Stimulated activated naive CD8-positive, alpha-beta T cell treated with anti-CD3 and anti-CD28 coated beads, Interleukin-15, amount 100 ng/mL, for 72 hours (primary cell): Measurements from ENCODE around the gene TSEN34.
"Not testable (repeated sequence)": the region's sequence is repeated elsewhere in the genome, so short reads cannot be mapped to it uniquely, and the experiment has no call there.

Experiments
- ATAC-seq: fragments of 150-1000 bp; cut with Tn5 transposase; 2 replicates; pipeline ENCODE4 v1.10.0; 2021; ENCODE audit warnings: mild to moderate bottlenecking, moderate library complexity
- DNase-seq, 2 donors: peaks; one replicate each; pipeline ENCODE4 v3.0.0; 2021 to 2022
- H3K27ac Mint-ChIP-seq, 2 donors: one replicate each; pipeline ENCODE4 v1.8.0; 2022; ENCODE audit warnings: mild to moderate bottlenecking in 2 of 2, mixed read lengths in 2 of 2, moderate library complexity in 2 of 2
- H3K27me3 Mint-ChIP-seq: one replicate; pipeline ENCODE4 v1.8.0; 2022; ENCODE audit warnings: mixed read lengths
- H3K4me1 Mint-ChIP-seq: one replicate; pipeline ENCODE4 v1.8.0; 2022; ENCODE audit warnings: mild to moderate bottlenecking, mixed read lengths
- H3K4me3 Mint-ChIP-seq, 2 donors: one replicate each; pipeline ENCODE4 v1.8.0; 2022; ENCODE audit warnings: mild to moderate bottlenecking in 2 of 2, mixed read lengths in 2 of 2, moderate library complexity in 1 of 2
- H3K9me3 Mint-ChIP-seq, 2 donors: one replicate each; pipeline ENCODE4 v1.8.0; 2022; ENCODE audit warnings: mixed read lengths in 2 of 2

Gene TSEN34

GRCh38 chr19:54173359-54173699, 17.8 kb upstream of the TSEN34 start:
- Mint-ChIP-seq H3K27ac (no peak overlapping the region), H3K27me3 (no peaks in the 10 kb centered on the region), H3K9me3 (no peaks in the 10 kb centered on the region), H3K4me3 (no peak overlapping the region), H3K4me1 (peaks cover 21% of the 10 kb centered on the region)
- no peak for DNase-seq
- ATAC-seq, result no peak

GRCh38 chr19:54173951-54174834, 16.9 kb upstream of the TSEN34 start:
- H3K4me3 Mint-ChIP-seq, result no peak overlapping the region

GRCh38 chr19:54178581-54179261, 12.4 kb upstream of the TSEN34 start:
- Mint-ChIP-seq H3K27ac (no peak overlapping the region), H3K27me3 (no peaks in the 10 kb centered on the region), H3K9me3 (no peaks in the 10 kb centered on the region), H3K4me1 (peaks cover 1% of the 10 kb centered on the region), H3K4me3 (no peak overlapping the region)
- ATAC-seq (peak; percentile 81), DNase-seq (no peak)

More at GRCh38 chr19:54173951-54174834, 16.9 kb upstream of the TSEN34 start:
- Mint-ChIP-seq H3K9me3 (no peaks in the 10 kb centered on the region), H3K27ac (peak overlapping the region in 1 of 2 donors; percentile 74), H3K27me3 (no peaks in the 10 kb centered on the region), H3K4me1 (peaks cover 18% of the 10 kb centered on the region)
- ATAC-seq (no peak), DNase-seq (no peak)

- ATAC-seq, result no peak
- Mint-ChIP-seq H3K27me3 (no peaks in the 10 kb centered on the region), H3K9me3 (no peaks in the 10 kb centered on the region), H3K4me3 (no peak overlapping the region), H3K4me1 (no peaks in the 10 kb centered on the region), H3K27ac (no peak overlapping the region)
- DNase-seq, result no peak
These were observed 11.8 kb upstream of the TSEN34 start for GRCh38 chr19:54179262-54179852.

- DNase-seq, result no peak
- no peaks in the 10 kb centered on the region for H3K9me3 Mint-ChIP-seq
- ATAC-seq, result no peak
- no peaks in the 10 kb centered on the region for H3K27me3 Mint-ChIP-seq
- H3K4me1 Mint-ChIP-seq, result no peaks in the 10 kb centered on the region
- no peak overlapping the region for H3K27ac Mint-ChIP-seq
- no peak overlapping the region for H3K4me3 Mint-ChIP-seq
These were observed 11.1 kb upstream of the TSEN34 start for GRCh38 chr19:54179921-54180461.

- ATAC-seq (no peak), DNase-seq (no peak)
- Mint-ChIP-seq H3K27me3 (no peaks in the 10 kb centered on the region), H3K4me3 (no peak overlapping the region), H3K27ac (no peak overlapping the region), H3K9me3 (no peaks in the 10 kb centered on the region), H3K4me1 (no peaks in the 10 kb centered on the region)
These were observed 10.4 kb upstream of the TSEN34 start for GRCh38 chr19:54180691-54181091.

GRCh38 chr19:54181894-54182293, 9.2 kb upstream of the TSEN34 start:
- not testable (repeated sequence) for H3K27me3 Mint-ChIP-seq, H3K4me3 Mint-ChIP-seq, H3K4me1 Mint-ChIP-seq, H3K27ac Mint-ChIP-seq, ATAC-seq, DNase-seq, H3K9me3 Mint-ChIP-seq

GRCh38 chr19:54183431-54183830, 7.7 kb upstream of the TSEN34 start:
- DNase-seq (no peak), ATAC-seq (no peak)
- no peak overlapping the region for H3K4me3 Mint-ChIP-seq
- H3K9me3 Mint-ChIP-seq, result no peaks in the 10 kb centered on the region
- no peaks in the 10 kb centered on the region for H3K27me3 Mint-ChIP-seq
- H3K27ac Mint-ChIP-seq, result no peak overlapping the region
- H3K4me1 Mint-ChIP-seq, result peaks cover 21% of the 10 kb centered on the region

GRCh38 chr19:54186351-54186750, 4.8 kb upstream of the TSEN34 start:
- Mint-ChIP-seq H3K27me3 (no peaks in the 10 kb centered on the region), H3K9me3 (no peaks in the 10 kb centered on the region), H3K27ac (no peak overlapping the region), H3K4me3 (no peak overlapping the region), H3K4me1 (peaks cover 25% of the 10 kb centered on the region)
- no peak for DNase-seq
- ATAC-seq, result no peak

- peak overlapping the region in 1 of 2 donors; percentile 19 for H3K27ac Mint-ChIP-seq
- H3K9me3 Mint-ChIP-seq, result no peaks in the 10 kb centered on the region
- peaks cover 31% of the 10 kb centered on the region for H3K4me1 Mint-ChIP-seq
- peak overlapping the region; percentile 49 to 90 for H3K4me3 Mint-ChIP-seq
- DNase-seq (no peak), ATAC-seq (no peak)
- no peaks in the 10 kb centered on the region for H3K27me3 Mint-ChIP-seq
These were observed 4.2 kb upstream of the TSEN34 start for GRCh38 chr19:54186934-54187381.

GRCh38 chr19:54188215-54188871, 2.8 kb upstream of the TSEN34 start:
- peak in 1 of 2 donors; percentile 33 for DNase-seq
- Mint-ChIP-seq H3K4me1 (peaks cover 45% of the 10 kb centered on the region), H3K27me3 (no peaks in the 10 kb centered on the region), H3K4me3 (peak overlapping the region; percentile 88 to 90), H3K27ac (peak overlapping the region; percentile 86 to 87), H3K9me3 (no peaks in the 10 kb centered on the region)
- ATAC-seq, result no peak

GRCh38 chr19:54189145-54189734, 1.9 kb upstream of the TSEN34 start, which contains the start of gene MBOAT7:
MBOAT7 (minus strand) TSS chr19:54189580; CDS start chr19:54188508, 1,072 bp downstream.
- peak; percentile 31 for ATAC-seq
- Mint-ChIP-seq H3K4me1 (peaks cover 48% of the 10 kb centered on the region), H3K4me3 (peak within 1 kb of the TSS; percentile 88 to 90)

GRCh38 chr19:54189735-54190502, 1.2 kb upstream of the TSEN34 start:
- Mint-ChIP-seq H3K4me3 (peak overlapping the region; percentile 88 to 90), H3K27ac (peak overlapping the region; percentile 99), H3K4me1 (peaks cover 48% of the 10 kb centered on the region), H3K27me3 (no peaks in the 10 kb centered on the region), H3K9me3 (no peaks in the 10 kb centered on the region)
- DNase-seq (peak; percentile 100), ATAC-seq (peak; percentile 71)

More at GRCh38 chr19:54189145-54189734, 1.9 kb upstream of the TSEN34 start, which contains the start of gene MBOAT7:
- DNase-seq, result no peak
- H3K27ac Mint-ChIP-seq, result peak within 1 kb of the TSS; percentile 99
- H3K9me3 Mint-ChIP-seq, result no peaks in the 10 kb centered on the region
- H3K27me3 Mint-ChIP-seq, result no peaks in the 10 kb centered on the region

GRCh38 chr19:54190503-54191010, 551 bp upstream of the TSEN34 start:
- Mint-ChIP-seq H3K4me3 (peak overlapping the region; percentile 88 to 90), H3K27ac (peak overlapping the region; percentile 99), H3K27me3 (no peaks in the 10 kb centered on the region), H3K9me3 (no peaks in the 10 kb centered on the region), H3K4me1 (peaks cover 48% of the 10 kb centered on the region)
- ATAC-seq (peak; percentile 74), DNase-seq (peak; percentile 100)
